ENCODE results near the gene BMPER. TPM values are rescaled to one million over a fixed set of nuclear protein-coding genes. Genes with fewer than 3 reads are reported as not detected.
A peak's percentile ranks its signal among the peaks of the same experiment; 100 is the strongest.

Gene BMPER
- total and polyA plus RNA-seq, 2 experiments from 2014 or later: 40.5 to 97.3 TPM

GRCh38 chr7:33885290-33886148 lies 19.8 kb upstream of the BMPER start:
- no peaks in the 10 kb centered on the region for H3K9me3 ChIP-seq (ENCODE audit: low read depth)
- no peak overlapping the region for H3K27ac ChIP-seq
- no peak overlapping the region for H3K4me2 ChIP-seq (ENCODE audit: unreplicated experiment)
- H3F3A ChIP-seq (ENCODE audit: insufficient read depth): no peaks in the 10 kb centered on the region
- H3K79me2 ChIP-seq (ENCODE audit: insufficient read depth): no peaks in the 10 kb centered on the region
- 62 to 69% methylated on average over 4 of the region's 4 CpGs for WGBS, 2 experiments (ENCODE audit: low coverage in 1 of 2, low lambda C conversion rate in 2 of 2, missing lambda C conversion rate in 2 of 2)
- H3K4me1 ChIP-seq (ENCODE audit: insufficient read depth): peaks cover 23% of the 10 kb centered on the region
- TF ChIP-seq EZH2phosphoT487 (IDR thresholded peaks at IDR 0.05; ENCODE audit: insufficient read depth, low read depth) (no peak), EZH2 (IDR thresholded peaks at IDR 0.05; ENCODE audit: insufficient read depth, poor library complexity, severe bottlenecking) (no peak)
- H2AFZ ChIP-seq: no peak overlapping the region
- H3K9ac ChIP-seq: no peak overlapping the region
- H4K20me1 ChIP-seq (ENCODE audit: insufficient read depth): no peaks in the 10 kb centered on the region
- H3K36me3 ChIP-seq (ENCODE audit: low read depth): no peaks in the 10 kb centered on the region
- in situ Hi-C loops (cut with MboI): no loop called here
- H3K4me3 ChIP-seq: no peak overlapping the region
- no peak for DNase-seq
- H3K27me3 ChIP-seq (replicated peaks; ENCODE audit: insufficient read depth): no peaks in the 10 kb centered on the region
- H3K9me2 ChIP-seq (ENCODE audit: insufficient read depth): no peaks in the 10 kb centered on the region

- no peaks in the 10 kb centered on the region for H3F3A ChIP-seq (ENCODE audit: insufficient read depth)
- no peak overlapping the region for H3K9ac ChIP-seq
- no peaks in the 10 kb centered on the region for H3K36me3 ChIP-seq (ENCODE audit: low read depth)
- H3K9me2 ChIP-seq (ENCODE audit: insufficient read depth): no peaks in the 10 kb centered on the region
- WGBS, 2 experiments (ENCODE audit: low coverage in 1 of 2, low lambda C conversion rate in 2 of 2, missing lambda C conversion rate in 2 of 2): 95 to 100% methylated on average over 5 of the region's 5 CpGs
- no peak overlapping the region for H2AFZ ChIP-seq
- H3K4me2 ChIP-seq (ENCODE audit: unreplicated experiment): no peak overlapping the region
- no peak overlapping the region for H3K27ac ChIP-seq
- TF ChIP-seq EZH2phosphoT487 (IDR thresholded peaks at IDR 0.05; ENCODE audit: insufficient read depth, low read depth): no peak
- TF ChIP-seq EZH2 (IDR thresholded peaks at IDR 0.05; ENCODE audit: insufficient read depth, poor library complexity, severe bottlenecking): no peak
- H3K79me2 ChIP-seq (ENCODE audit: insufficient read depth): no peaks in the 10 kb centered on the region
- in situ Hi-C loops (cut with MboI): no loop called here
- H3K27me3 ChIP-seq (replicated peaks; ENCODE audit: insufficient read depth): no peaks in the 10 kb centered on the region
- DNase-seq: peak; percentile 42
- no peak overlapping the region for H3K4me3 ChIP-seq
- H3K9me3 ChIP-seq (ENCODE audit: low read depth): no peaks in the 10 kb centered on the region
- H3K4me1 ChIP-seq (ENCODE audit: insufficient read depth): peaks cover 17% of the 10 kb centered on the region
- no peaks in the 10 kb centered on the region for H4K20me1 ChIP-seq (ENCODE audit: insufficient read depth)
These were observed 19.2 kb upstream of the BMPER start for GRCh38 chr7:33886149-33886623.

- DNase-seq: no peak
- Histone ChIP-seq H3K4me2 (ENCODE audit: unreplicated experiment) (no peak overlapping the region), H3K27ac (no peak overlapping the region), H3K79me2 (ENCODE audit: insufficient read depth) (no peaks in the 10 kb centered on the region), H3K4me3 (no peak overlapping the region), H4K20me1 (ENCODE audit: insufficient read depth) (no peaks in the 10 kb centered on the region), H3K9me2 (ENCODE audit: insufficient read depth) (no peaks in the 10 kb centered on the region), H3K36me3 (ENCODE audit: low read depth) (no peaks in the 10 kb centered on the region), H2AFZ (no peak overlapping the region), H3K9ac (no peak overlapping the region), H3K27me3 (replicated peaks; ENCODE audit: insufficient read depth) (no peaks in the 10 kb centered on the region), H3K9me3 (ENCODE audit: low read depth) (no peaks in the 10 kb centered on the region), H3F3A (ENCODE audit: insufficient read depth) (no peaks in the 10 kb centered on the region), H3K4me1 (ENCODE audit: insufficient read depth) (peaks cover 6% of the 10 kb centered on the region; the same call in 1 of the 2 replicates)
- in situ Hi-C loops (cut with MboI): no loop called here
- WGBS, 2 experiments (ENCODE audit: low coverage in 1 of 2, low lambda C conversion rate in 2 of 2, missing lambda C conversion rate in 2 of 2): 71 to 85% methylated on average over 5 of the region's 5 CpGs
- TF ChIP-seq EZH2 (IDR thresholded peaks at IDR 0.05; ENCODE audit: insufficient read depth, poor library complexity, severe bottlenecking) (no peak), EZH2phosphoT487 (IDR thresholded peaks at IDR 0.05; ENCODE audit: insufficient read depth, low read depth) (no peak)
These were observed 17.9 kb upstream of the BMPER start for GRCh38 chr7:33887266-33887975.

- no peak for DNase-seq
- H3F3A ChIP-seq (ENCODE audit: insufficient read depth): no peaks in the 10 kb centered on the region
- 99 to 100% methylated on average over 4 of the region's 4 CpGs for WGBS, 2 experiments (ENCODE audit: low coverage in 1 of 2, low lambda C conversion rate in 2 of 2, missing lambda C conversion rate in 2 of 2)
- no peak overlapping the region for H3K27ac ChIP-seq
- H3K36me3 ChIP-seq (ENCODE audit: low read depth): no peaks in the 10 kb centered on the region
- H3K79me2 ChIP-seq (ENCODE audit: insufficient read depth): no peaks in the 10 kb centered on the region
- H4K20me1 ChIP-seq (ENCODE audit: insufficient read depth): no peaks in the 10 kb centered on the region
- H3K9me3 ChIP-seq (ENCODE audit: low read depth): no peaks in the 10 kb centered on the region
- no peaks in the 10 kb centered on the region for H3K27me3 ChIP-seq (replicated peaks; ENCODE audit: insufficient read depth)
- H2AFZ ChIP-seq: no peak overlapping the region
- no peaks in the 10 kb centered on the region for H3K9me2 ChIP-seq (ENCODE audit: insufficient read depth)
- H3K4me2 ChIP-seq (ENCODE audit: unreplicated experiment): no peak overlapping the region
- in situ Hi-C loops (cut with MboI): no loop called here
- peaks cover 5% of the 10 kb centered on the region; the same call in 1 of the 2 replicates for H3K4me1 ChIP-seq (ENCODE audit: insufficient read depth)
- no peak overlapping the region for H3K4me3 ChIP-seq
- no peak overlapping the region for H3K9ac ChIP-seq
- TF ChIP-seq EZH2 (IDR thresholded peaks at IDR 0.05; ENCODE audit: insufficient read depth, poor library complexity, severe bottlenecking) (no peak), EZH2phosphoT487 (IDR thresholded peaks at IDR 0.05; ENCODE audit: insufficient read depth, low read depth) (no peak)
These were observed 17.2 kb upstream of the BMPER start for GRCh38 chr7:33888166-33888565.
